Measurements from ENCODE around the gene PRKAB2. TPM values are rescaled to one million over a fixed set of nuclear protein-coding genes. Genes with fewer than 3 reads are reported as not detected.
"Not testable (repeated sequence)": the region's sequence is repeated elsewhere in the genome, so short reads cannot be mapped to it uniquely, and the experiment has no call there.

Gene PRKAB2
- total and polyA plus RNA-seq, 2 donors, result 26.9 to 36.0 TPM

DNA sequence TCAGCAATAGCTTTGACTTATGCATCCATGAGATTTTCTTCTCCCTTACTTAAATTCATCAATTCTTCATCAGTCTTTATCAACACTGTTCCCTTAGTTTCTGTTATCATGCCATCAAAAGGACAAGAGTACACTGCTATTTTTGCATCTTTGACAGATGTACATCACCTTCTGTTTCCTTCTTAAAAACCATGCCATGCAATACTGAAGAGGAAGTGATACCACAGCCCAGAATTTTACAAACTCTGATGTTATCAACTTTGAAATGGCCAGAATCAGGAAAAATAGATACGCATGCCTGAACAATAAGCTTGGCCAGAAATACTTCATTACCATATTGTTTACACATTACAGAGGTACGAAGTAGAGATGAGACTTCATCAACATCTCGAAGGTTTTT lies 31.8 kb upstream of the PRKAB2 start:
- no peak for DNase-seq (ENCODE audit: extremely low spot score)
- no peaks in the 10 kb centered on the region for H3K4me1 ChIP-seq (ENCODE audit: insufficient read depth)
- 92% methylated on average over 3 of the region's 3 CpGs for WGBS
- no peaks in the 10 kb centered on the region for H3K36me3 ChIP-seq (ENCODE audit: insufficient read depth)
- H3K4me3 ChIP-seq (ENCODE audit: low read depth, low read length), result no peak overlapping the region
- no peak overlapping the region for H3K27ac ChIP-seq (ENCODE audit: low read depth)

DNA sequence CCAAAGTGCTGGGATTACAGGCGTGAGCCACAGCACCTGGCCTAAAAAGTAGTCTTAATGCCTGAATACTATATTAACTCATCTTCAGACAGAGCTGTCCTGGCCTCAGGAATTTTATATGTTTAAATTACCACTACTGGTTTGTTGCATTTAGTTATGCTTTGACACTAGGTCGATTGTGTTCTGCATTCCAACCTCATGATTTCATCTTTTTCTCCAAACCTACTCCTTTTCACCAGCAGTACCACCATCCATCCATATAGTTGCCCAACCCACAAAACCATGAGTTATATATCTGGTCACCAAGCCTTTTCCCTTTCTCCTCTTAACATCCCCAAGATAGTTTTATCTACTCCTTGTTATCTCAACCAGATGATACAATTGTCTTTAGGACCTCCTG lies 30.3 kb upstream of the PRKAB2 start:
- Histone ChIP-seq H3K4me1 (ENCODE audit: insufficient read depth) (no peaks in the 10 kb centered on the region), H3K4me3 (ENCODE audit: low read depth, low read length) (no peak overlapping the region), H3K27ac (ENCODE audit: low read depth) (no peak overlapping the region), H3K36me3 (ENCODE audit: insufficient read depth) (no peaks in the 10 kb centered on the region)
- no peak for DNase-seq (ENCODE audit: extremely low spot score)
- 71% methylated on average over 2 of the region's 2 CpGs for WGBS

DNA sequence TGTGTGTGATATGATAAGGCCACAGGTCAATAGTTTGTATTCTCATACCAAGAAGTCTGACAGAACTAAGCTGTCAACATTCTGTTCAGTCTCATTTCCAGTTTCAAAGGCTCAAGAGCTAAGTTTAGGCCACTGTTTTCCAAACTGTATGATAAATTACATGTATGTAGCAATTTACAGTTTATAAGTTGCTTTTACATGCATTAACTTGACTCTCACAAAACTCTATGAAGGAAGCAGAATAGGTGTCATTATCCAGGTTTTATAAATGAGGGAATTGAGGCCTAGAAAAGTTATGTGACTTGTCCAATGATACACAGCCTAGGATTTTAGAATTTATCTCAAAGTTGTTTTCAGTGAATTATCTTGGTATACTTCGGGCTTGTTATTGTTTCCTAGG lies 29.5 kb upstream of the PRKAB2 start:
- Histone ChIP-seq H3K4me1 (ENCODE audit: insufficient read depth) (no peaks in the 10 kb centered on the region), H3K4me3 (ENCODE audit: low read depth, low read length) (no peak overlapping the region), H3K27ac (ENCODE audit: low read depth) (no peak overlapping the region), H3K36me3 (ENCODE audit: insufficient read depth) (no peaks in the 10 kb centered on the region)
- 96% methylated on average over 1 of the region's 1 CpG for WGBS
- no peak for DNase-seq (ENCODE audit: extremely low spot score)

DNA sequence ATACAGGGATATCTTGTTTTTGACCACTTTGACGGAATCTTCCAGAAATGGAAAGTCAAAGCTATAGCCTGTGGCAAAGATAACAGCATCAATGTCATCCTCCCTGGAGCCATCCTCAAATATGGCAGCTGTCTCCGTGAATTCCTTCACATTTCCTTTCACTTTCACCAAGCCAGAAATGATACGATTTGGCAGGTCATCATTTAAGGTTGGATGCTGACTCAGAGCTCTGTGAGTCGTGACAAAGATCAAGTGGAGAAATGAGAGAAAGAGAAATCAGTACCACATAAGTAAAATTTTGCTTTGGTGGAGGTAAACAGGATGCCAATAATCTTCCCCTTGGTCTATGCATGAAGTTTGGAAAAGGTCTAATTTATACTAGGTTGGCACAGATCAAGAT lies 29.0 kb upstream of the PRKAB2 start:
- Histone ChIP-seq H3K4me3 (ENCODE audit: low read depth, low read length) (no peak overlapping the region), H3K4me1 (ENCODE audit: insufficient read depth) (no peaks in the 10 kb centered on the region), H3K36me3 (ENCODE audit: insufficient read depth) (no peaks in the 10 kb centered on the region), H3K27ac (ENCODE audit: low read depth) (no peak overlapping the region)
- WGBS, result 90% methylated on average over 4 of the region's 4 CpGs
- DNase-seq (ENCODE audit: extremely low spot score), result no peak

DNA sequence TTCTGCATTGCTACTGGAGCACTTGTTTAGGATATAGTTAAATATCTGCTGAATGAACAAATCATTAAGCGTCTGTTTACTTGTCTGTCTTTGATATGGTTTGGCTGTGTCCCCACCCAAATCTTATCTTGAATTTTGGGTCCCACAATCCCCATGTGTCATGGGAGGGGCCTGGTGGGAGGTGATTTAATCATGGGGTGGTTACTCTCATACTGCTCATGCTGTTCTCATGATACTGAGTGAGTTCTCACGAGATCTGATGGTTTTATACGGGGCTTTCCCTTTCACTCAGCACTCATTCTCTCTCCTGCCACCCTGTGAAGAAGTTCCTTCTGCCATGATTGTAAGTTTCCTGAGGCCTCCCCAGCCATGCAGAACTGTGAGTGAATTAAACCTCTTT lies 25.1 kb upstream of the PRKAB2 start:
- WGBS, result 61% methylated on average over 3 of the region's 3 CpGs
- not testable (repeated sequence) for H3K4me1 ChIP-seq (ENCODE audit: insufficient read depth); DNase-seq (ENCODE audit: extremely low spot score)

DNA sequence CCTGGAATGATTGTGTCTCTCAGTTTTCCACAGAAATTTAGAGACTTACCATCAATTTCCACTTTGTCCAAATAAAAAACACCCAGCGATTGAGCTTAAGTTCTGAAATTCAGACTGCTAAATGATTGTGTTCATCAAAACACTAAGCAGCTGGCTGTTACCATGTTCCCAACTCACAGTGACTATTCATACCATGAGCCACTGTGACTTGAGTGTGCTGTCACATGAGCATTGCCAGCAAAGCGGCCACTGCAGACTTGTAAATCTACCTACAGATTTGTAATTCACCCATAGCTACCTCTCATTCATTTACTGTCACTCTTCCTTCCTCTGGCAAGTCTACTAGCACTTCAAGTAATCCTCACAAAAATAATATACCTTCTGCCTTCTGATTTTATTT lies 17.2 kb upstream of the PRKAB2 start:
- Histone ChIP-seq H3K36me3 (ENCODE audit: insufficient read depth) (peaks cover 3% of the 10 kb centered on the region), H3K27ac (ENCODE audit: low read depth) (no peak overlapping the region), H3K4me1 (ENCODE audit: insufficient read depth) (no peaks in the 10 kb centered on the region), H3K4me3 (ENCODE audit: low read depth, low read length) (no peak overlapping the region)
- DNase-seq (ENCODE audit: extremely low spot score), result no peak
- WGBS, result 89% methylated on average over 2 of the region's 2 CpGs

More for the DNA sequence above, 25.1 kb upstream of the PRKAB2 start:
- not testable (repeated sequence) for H3K4me3 ChIP-seq (ENCODE audit: low read depth, low read length); H3K27ac ChIP-seq (ENCODE audit: low read depth); H3K36me3 ChIP-seq (ENCODE audit: insufficient read depth)

DNA sequence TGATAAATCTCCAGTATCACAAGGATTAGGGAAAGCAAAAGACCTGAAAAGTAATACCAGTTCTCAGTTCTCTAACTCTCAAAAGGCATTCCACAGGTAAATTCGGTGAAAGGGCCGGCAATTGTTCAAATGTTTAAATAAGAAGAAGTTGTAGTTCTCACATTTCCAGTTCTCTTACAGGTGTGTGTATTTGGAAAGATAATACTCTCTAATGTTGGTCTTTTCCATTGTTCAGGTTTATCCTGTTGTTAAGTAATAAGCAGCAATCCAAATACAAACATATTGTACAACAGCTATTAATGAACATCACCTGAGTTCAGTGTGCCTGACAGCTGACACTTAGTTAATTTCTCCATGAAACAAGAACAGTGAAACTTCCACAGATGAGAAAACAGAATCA lies 13.2 kb upstream of the PRKAB2 start:
- Histone ChIP-seq H3K27ac (ENCODE audit: low read depth) (no peak overlapping the region), H3K36me3 (ENCODE audit: insufficient read depth) (peaks cover 3% of the 10 kb centered on the region), H3K4me3 (ENCODE audit: low read depth, low read length) (no peak overlapping the region), H3K4me1 (ENCODE audit: insufficient read depth) (no peaks in the 10 kb centered on the region)
- no peak for DNase-seq (ENCODE audit: extremely low spot score)
- WGBS, result 77% methylated on average over 2 of the region's 2 CpGs

DNA sequence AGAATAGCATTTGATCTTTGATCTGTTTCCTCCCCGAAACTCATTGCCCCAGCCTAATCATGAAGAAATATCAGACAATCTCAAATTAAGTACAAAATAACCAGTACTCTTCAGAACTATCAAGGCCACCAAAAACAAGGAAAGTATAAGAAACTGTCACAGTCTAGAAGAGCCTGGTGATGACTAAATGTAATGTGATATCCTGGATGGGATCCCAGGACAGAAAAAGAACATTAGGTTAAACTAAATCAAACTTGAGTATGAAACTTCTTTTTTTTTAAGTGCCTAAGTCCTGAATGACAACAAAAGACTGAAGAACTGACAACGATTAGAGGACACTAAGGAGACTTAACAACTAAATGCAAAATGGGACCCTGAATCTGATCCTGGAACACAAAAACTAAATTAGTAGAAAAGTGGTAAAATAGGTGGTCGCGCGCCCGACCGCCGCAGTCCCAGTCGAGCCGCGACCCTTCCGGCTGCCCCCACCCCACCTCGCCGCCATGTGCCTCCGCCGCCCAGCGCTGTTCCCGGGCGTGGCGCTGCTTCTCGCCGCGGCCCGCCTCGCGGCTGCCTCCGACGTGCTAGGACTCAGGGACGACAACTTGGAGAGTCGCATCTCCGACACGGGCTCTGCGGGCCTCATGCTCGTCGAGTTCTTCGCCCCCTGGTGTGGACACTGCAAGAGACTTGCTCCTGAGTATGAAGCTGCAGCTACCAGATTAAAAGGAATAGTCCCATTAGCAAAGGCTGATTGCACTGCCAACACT lies 5.5 kb upstream of the PRKAB2 start:
- Histone ChIP-seq H3K4me1 (ENCODE audit: insufficient read depth) (peaks cover 3% of the 10 kb centered on the region), H3K4me3 (ENCODE audit: low read depth, low read length) (no peak overlapping the region), H3K27ac (ENCODE audit: low read depth) (peak overlapping the region; percentile 3), H3K36me3 (ENCODE audit: insufficient read depth) (no peaks in the 10 kb centered on the region)
- no peak for DNase-seq (ENCODE audit: extremely low spot score)
- 25% methylated on average over 36 of the region's 36 CpGs for WGBS

DNA sequence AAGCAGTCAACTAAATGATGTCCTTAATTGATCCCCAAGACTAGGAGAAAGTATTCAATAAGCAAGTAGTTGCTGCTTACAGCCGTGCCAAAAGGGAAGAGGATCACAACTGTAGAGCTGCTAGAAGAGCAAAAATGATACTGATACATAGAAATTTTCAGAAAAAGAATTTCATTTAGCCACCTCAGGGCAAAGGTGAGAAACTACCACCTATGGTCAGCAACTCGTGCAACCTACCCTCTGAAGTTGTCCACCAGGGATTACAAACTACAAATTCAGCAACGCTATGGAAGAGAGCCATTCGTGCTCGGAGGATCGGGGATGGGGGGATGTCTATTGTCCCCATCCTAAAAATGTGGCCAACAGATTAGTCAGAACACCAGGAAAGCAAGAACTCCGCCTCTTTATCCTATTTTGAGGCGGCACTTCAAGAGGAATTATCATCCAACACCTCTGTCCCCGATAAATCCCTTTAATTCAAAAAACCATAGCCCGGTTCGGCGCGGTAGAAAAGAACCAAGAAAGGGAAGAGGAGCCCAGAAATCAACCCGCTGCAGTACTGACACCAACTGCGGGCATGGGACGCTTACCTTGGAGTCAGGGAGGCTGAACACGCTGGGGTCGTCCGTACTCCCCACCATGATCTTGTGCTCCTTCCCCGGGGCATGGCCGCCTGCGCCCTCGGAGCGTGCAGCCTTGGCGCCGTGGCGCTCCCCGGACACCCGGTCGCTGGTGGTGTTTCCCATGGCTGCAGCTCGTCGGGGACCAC lies 687 bp downstream of the PRKAB2 start:
- no peaks in the 10 kb centered on the region for H3K36me3 ChIP-seq (ENCODE audit: insufficient read depth)
- DNase-seq (ENCODE audit: extremely low spot score), result no peak
- peak overlapping the region; percentile 82 for H3K27ac ChIP-seq (ENCODE audit: low read depth)
- peak overlapping the region; percentile 80 for H3K4me3 ChIP-seq (ENCODE audit: low read depth, low read length)
- peaks cover 3% of the 10 kb centered on the region for H3K4me1 ChIP-seq (ENCODE audit: insufficient read depth)
- under 1% methylated on average over 32 of the region's 32 CpGs for WGBS

DNA sequence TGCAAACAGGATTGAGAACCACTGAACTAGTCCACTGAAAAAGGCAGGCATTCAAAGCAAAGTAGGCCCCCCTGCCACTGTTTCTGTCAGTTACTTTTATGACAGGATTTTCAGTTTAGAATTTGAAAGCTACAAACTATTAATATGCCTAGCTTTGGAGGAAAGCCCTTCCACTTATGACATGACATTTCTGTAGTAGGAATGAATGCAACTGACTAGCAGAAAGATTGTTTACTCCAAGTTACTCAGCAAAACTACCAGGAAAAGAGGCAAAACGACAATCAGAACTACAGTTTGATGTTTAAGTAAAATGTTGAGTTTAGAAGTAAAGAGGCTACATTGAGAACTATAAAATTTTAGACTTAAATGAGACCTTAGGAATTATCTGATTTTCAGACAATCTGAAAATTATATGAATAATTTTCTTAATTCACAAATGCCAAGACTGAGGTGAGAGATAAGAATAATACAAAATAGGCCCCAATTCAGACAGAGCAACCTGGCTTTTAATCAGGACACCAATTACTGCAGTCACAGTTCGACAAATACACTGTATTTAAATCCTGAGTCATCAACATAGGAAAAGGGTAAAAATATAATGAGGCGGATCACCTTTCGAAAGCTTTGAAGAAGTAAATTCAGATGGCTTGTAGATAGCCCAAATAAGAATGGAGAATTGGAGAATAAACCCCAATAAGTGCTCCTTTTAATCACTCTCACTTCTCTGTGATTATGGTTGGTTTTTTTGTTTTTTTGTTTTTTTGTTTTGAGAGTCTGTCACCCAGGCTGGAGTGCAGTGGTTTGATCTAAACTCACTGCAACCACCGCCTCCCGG lies 2.2 kb downstream of the PRKAB2 start:
- Histone ChIP-seq H3K27ac (ENCODE audit: low read depth) (no peak overlapping the region), H3K4me1 (ENCODE audit: insufficient read depth) (peaks cover 3% of the 10 kb centered on the region), H3K36me3 (ENCODE audit: insufficient read depth) (no peaks in the 10 kb centered on the region), H3K4me3 (ENCODE audit: low read depth, low read length) (no peak overlapping the region)
- 79% methylated on average over 6 of the region's 6 CpGs for WGBS
- no peak for DNase-seq (ENCODE audit: extremely low spot score)

DNA sequence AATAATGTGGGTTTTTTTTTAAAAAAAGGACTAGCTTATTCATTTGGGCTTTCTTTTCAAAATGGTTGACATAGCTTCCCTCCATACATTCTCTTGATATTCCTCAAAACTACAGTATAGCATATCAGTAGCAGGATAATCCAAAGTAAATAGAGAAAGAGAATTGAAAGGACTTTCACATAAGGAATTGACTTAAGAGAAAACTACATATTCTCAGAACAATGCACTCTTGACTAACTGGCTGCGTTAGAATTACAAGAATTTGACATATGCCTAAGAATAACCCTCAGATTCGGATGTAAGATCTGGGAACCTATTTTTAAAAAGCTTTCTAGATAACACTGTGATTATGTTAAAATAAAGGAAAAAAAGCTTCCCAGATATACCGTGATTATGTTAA lies 3.1 kb downstream of the PRKAB2 start:
- Histone ChIP-seq H3K27ac (ENCODE audit: low read depth) (no peak overlapping the region), H3K36me3 (ENCODE audit: insufficient read depth) (no peaks in the 10 kb centered on the region), H3K4me3 (ENCODE audit: low read depth, low read length) (no peak overlapping the region), H3K4me1 (ENCODE audit: insufficient read depth) (peaks cover 3% of the 10 kb centered on the region)
- no peak for DNase-seq (ENCODE audit: extremely low spot score)
- 56% methylated on average over 3 of the region's 3 CpGs for WGBS

DNA sequence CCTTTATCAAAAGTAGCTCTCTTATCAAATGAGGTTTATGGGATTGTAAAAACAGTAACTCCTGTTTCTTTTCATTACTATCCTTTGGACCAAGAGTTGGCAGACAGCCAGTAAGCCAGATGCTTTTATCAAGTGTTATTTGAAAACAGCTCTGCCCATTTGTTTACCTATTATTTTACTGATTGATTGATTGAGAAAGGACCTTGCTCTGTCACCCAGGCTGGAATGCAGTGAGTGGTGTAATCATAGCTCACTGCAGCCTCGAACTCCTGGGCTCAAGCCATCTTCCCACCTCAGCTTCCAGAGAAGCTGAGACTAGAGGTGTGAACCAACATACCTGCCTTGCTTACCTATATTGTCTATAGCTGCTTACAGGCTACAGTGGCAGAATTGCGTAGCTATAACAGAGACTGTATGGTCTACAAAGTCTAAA lies 3.6 kb downstream of the PRKAB2 start:
- Histone ChIP-seq H3K36me3 (ENCODE audit: insufficient read depth) (no peaks in the 10 kb centered on the region), H3K27ac (ENCODE audit: low read depth) (no peak overlapping the region), H3K4me1 (ENCODE audit: insufficient read depth) (peaks cover 2% of the 10 kb centered on the region), H3K4me3 (ENCODE audit: low read depth, low read length) (no peak overlapping the region)
- WGBS, result 62% methylated on average over 2 of the region's 2 CpGs
- no peak for DNase-seq (ENCODE audit: extremely low spot score)

DNA sequence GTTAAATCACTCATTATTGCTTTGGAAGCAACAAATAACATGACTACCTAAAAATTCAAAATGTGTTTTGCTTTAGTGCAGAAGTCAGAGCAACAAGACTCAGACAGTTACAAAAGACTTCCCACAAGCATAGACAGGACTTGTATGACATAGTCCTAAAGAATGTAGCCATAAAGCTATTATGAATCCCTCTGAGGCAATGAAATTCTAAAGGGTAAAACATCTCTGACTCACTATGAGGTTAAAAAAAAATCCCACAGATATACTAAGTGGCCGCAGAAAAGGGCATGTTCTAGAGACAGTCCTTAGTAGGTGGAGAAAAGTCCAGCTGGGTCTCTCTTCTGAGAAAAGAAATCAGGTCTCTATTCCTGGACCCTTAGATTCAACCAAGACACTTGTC lies 4.9 kb downstream of the PRKAB2 start:
- no peaks in the 10 kb centered on the region for H3K36me3 ChIP-seq (ENCODE audit: insufficient read depth)
- WGBS, result 54% methylated on average over 1 of the region's 1 CpG
- DNase-seq (ENCODE audit: extremely low spot score), result no peak
- H3K4me3 ChIP-seq (ENCODE audit: low read depth, low read length), result no peak overlapping the region
- peak overlapping the region; percentile 6 for H3K27ac ChIP-seq (ENCODE audit: low read depth)
- H3K4me1 ChIP-seq (ENCODE audit: insufficient read depth), result no peaks in the 10 kb centered on the region

All from urinary bladder (tissue), 4 donors.